Trophoblast cell (in vitro differentiated cells and primary cell): Measurements from ENCODE around the gene ROBO1.

Experiments
- DNase-seq, 2 donors: peaks; one replicate each; pipeline ENCODE4 v3.0.0-alpha.2; 2016
- H2AFZ ChIP-seq: 2 replicates; pipeline ENCODE4 v1.6.1; 2013; ENCODE audit warnings: low read length, moderate library complexity, mild to moderate bottlenecking; ENCODE audit not compliant: insufficient read depth, poor library complexity
- H2AK5ac ChIP-seq: 2 replicates; pipeline ENCODE4 v1.6.1; 2013; ENCODE audit warnings: mild to moderate bottlenecking, low read length
- H2BK120ac ChIP-seq: 2 replicates; pipeline ENCODE4 v1.6.1; 2013; ENCODE audit warnings: low read length, mild to moderate bottlenecking, moderate library complexity; ENCODE audit not compliant: insufficient read depth, poor library complexity
- H2BK12ac ChIP-seq: 2 replicates; pipeline ENCODE4 v1.6.1; 2013; ENCODE audit warnings: mild to moderate bottlenecking, low read length, moderate library complexity
- H2BK5ac ChIP-seq: 2 replicates; pipeline ENCODE4 v1.6.1; 2013; ENCODE audit warnings: low read length, low read depth, moderate library complexity, mild to moderate bottlenecking; ENCODE audit not compliant: poor library complexity
- H3K14ac ChIP-seq: 2 replicates; pipeline ENCODE4 v1.6.1; 2013; ENCODE audit warnings: mild to moderate bottlenecking, low read length
- H3K18ac ChIP-seq: 2 replicates; pipeline ENCODE4 v1.6.1; 2013; ENCODE audit warnings: mild to moderate bottlenecking, low read length
- H3K23ac ChIP-seq: 2 replicates; pipeline ENCODE4 v1.6.1; 2013; ENCODE audit warnings: low read length
- H3K27ac ChIP-seq: 2 replicates; pipeline ENCODE4 v1.5.1; 2013; ENCODE audit warnings: low read depth, mild to moderate bottlenecking, inconsistent platforms, low read length, moderate library complexity
- H3K27me3 ChIP-seq: 2 replicates; pipeline ENCODE4 v1.6.1; 2013; ENCODE audit warnings: inconsistent platforms, mild to moderate bottlenecking, low read length, moderate library complexity; ENCODE audit not compliant: insufficient read depth
- H3K36me3 ChIP-seq, 2 experiments: 1 replicate in 1 of 2; 2 replicates in 1 of 2; pipeline ENCODE4 v1.6.1; 2013; ENCODE audit warnings: low read length in 2 of 2, mild to moderate bottlenecking in 2 of 2, moderate library complexity in 1 of 2; ENCODE audit not compliant: insufficient read depth in 2 of 2, control insufficient read depth in 1 of 2
- H3K4ac ChIP-seq: 2 replicates; pipeline ENCODE4 v1.6.1; 2013; ENCODE audit warnings: low read depth, mild to moderate bottlenecking, low read length, moderate library complexity
- H3K4me1 ChIP-seq, 2 experiments: 1 replicate in 1 of 2; 2 replicates in 1 of 2; pipeline ENCODE4 v1.6.1; 2013; ENCODE audit warnings: low read length in 2 of 2, mild to moderate bottlenecking in 2 of 2, moderate library complexity in 1 of 2; ENCODE audit not compliant: insufficient read depth in 2 of 2, control insufficient read depth in 1 of 2
- H3K4me2 ChIP-seq: 2 replicates; pipeline ENCODE4 v1.6.1; 2013; ENCODE audit warnings: inconsistent platforms, mild to moderate bottlenecking, low read length, moderate library complexity
- H3K4me3 ChIP-seq: 2 replicates; pipeline ENCODE4 v1.5.1; 2013; ENCODE audit warnings: mild to moderate bottlenecking, low read depth, low read length, inconsistent platforms
- H3K79me1 ChIP-seq: one replicate; pipeline ENCODE4 v1.6.1; 2013; ENCODE audit warnings: low read length
- H3K79me2 ChIP-seq: 2 replicates; pipeline ENCODE4 v1.6.1; 2013; ENCODE audit warnings: low read length, mild to moderate bottlenecking; ENCODE audit not compliant: control insufficient read depth, insufficient read depth, poor library complexity
- H3K9ac ChIP-seq: 2 replicates; pipeline ENCODE4 v1.6.1; 2013; ENCODE audit warnings: mild to moderate bottlenecking, low read length
- H3K9me3 ChIP-seq: 2 replicates; pipeline ENCODE4 v1.6.1; 2013; ENCODE audit warnings: low read depth, mild to moderate bottlenecking, control low read depth, inconsistent platforms, low read length; ENCODE audit not compliant: insufficient read depth
- H4K12ac ChIP-seq: 2 replicates; pipeline ENCODE4 v1.6.1; 2013; ENCODE audit warnings: low read depth, mild to moderate bottlenecking, low read length, moderate library complexity
- H4K8ac ChIP-seq: 2 replicates; pipeline ENCODE4 v1.6.1; 2013; ENCODE audit warnings: low read depth, mild to moderate bottlenecking, low read length, moderate library complexity
- H4K91ac ChIP-seq: one replicate; pipeline ENCODE4 v1.6.1; 2013; ENCODE audit warnings: low read depth, mild to moderate bottlenecking, low read length, moderate library complexity
- WGBS: extraction: QIAGEN DNeasy Blood & Tissue Kit; methylation state at CpG from one replicate; pipeline ENCODE4 v1.1.7; 2013; ENCODE audit warnings: missing lambda C conversion rate; ENCODE audit not compliant: insufficient read length, insufficient coverage; ENCODE audit errors: extremely low coverage; 5-methylcytosine and 5-hydroxymethylcytosine counted together

ROBO1 gene

GRCh38 chr3:78994174-78995027 lies 773.4 kb downstream of the ROBO1 start:
- no peaks in the 10 kb centered on the region for H3K79me2 ChIP-seq
- H3K9ac ChIP-seq = no peak overlapping the region
- no peak overlapping the region for H3K14ac ChIP-seq
- no peaks in the 10 kb centered on the region for H3K9me3 ChIP-seq
- no peak overlapping the region for H4K12ac ChIP-seq
- no peak overlapping the region for H3K23ac ChIP-seq
- no peak overlapping the region for H2BK120ac ChIP-seq
- H2BK12ac ChIP-seq = no peak overlapping the region
- no peak for DNase-seq
- H4K91ac ChIP-seq = no peak overlapping the region
- no peak overlapping the region for H3K4me2 ChIP-seq
- H3K4me3 ChIP-seq = no peak overlapping the region
- no peaks in the 10 kb centered on the region for H3K79me1 ChIP-seq
- peak overlapping the region; percentile 26 for H3K27ac ChIP-seq
- H2AFZ ChIP-seq = no peak overlapping the region
- no peaks in the 10 kb centered on the region for H3K27me3 ChIP-seq
- no peak overlapping the region for H4K8ac ChIP-seq
- H2AK5ac ChIP-seq = no peak overlapping the region
- no peak overlapping the region for H2BK5ac ChIP-seq
- H3K4me1 ChIP-seq = peaks cover 0 to 5% of the 10 kb centered on the region in 2 experiments
- WGBS = no CpG with 5 or more reads among the region's 9 CpGs
- H3K18ac ChIP-seq = no peak overlapping the region
- H3K4ac ChIP-seq = no peak overlapping the region
- no peaks in the 10 kb centered on the region for H3K36me3 ChIP-seq

- Histone ChIP-seq H2BK5ac (no peak overlapping the region), H3K79me1 (no peaks in the 10 kb centered on the region), H2AK5ac (no peak overlapping the region), H3K79me2 (no peaks in the 10 kb centered on the region), H2BK12ac (no peak overlapping the region), H4K91ac (no peak overlapping the region), H2BK120ac (no peak overlapping the region), H4K8ac (no peak overlapping the region), H3K4me2 (no peak overlapping the region), H3K27me3 (no peaks in the 10 kb centered on the region), H3K36me3 (no peaks in the 10 kb centered on the region), H3K9ac (no peak overlapping the region), H3K4ac (no peak overlapping the region), H3K14ac (no peak overlapping the region), H3K9me3 (no peaks in the 10 kb centered on the region), H3K4me3 (no peak overlapping the region), H3K27ac (no peak overlapping the region), H3K18ac (no peak overlapping the region), H2AFZ (no peak overlapping the region), H4K12ac (no peak overlapping the region), H3K23ac (no peak overlapping the region), H3K4me1 (peaks cover 0 to 5% of the 10 kb centered on the region in 2 experiments)
- WGBS = no CpG with 5 or more reads among the region's 4 CpGs
- DNase-seq = no peak
Observed at GRCh38 chr3:78993375-78993774, 774.4 kb downstream of the ROBO1 start.

- H4K12ac ChIP-seq = no peak overlapping the region
- H3K18ac ChIP-seq = no peak overlapping the region
- WGBS = no CpG with 5 or more reads among the region's 3 CpGs
- H2AFZ ChIP-seq = no peak overlapping the region
- DNase-seq = no peak
- H3K23ac ChIP-seq = no peak overlapping the region
- H3K9me3 ChIP-seq = no peaks in the 10 kb centered on the region
- H3K4me1 ChIP-seq = peaks cover 0 to 5% of the 10 kb centered on the region in 2 experiments
- H2BK120ac ChIP-seq = no peak overlapping the region
- H3K36me3 ChIP-seq = no peaks in the 10 kb centered on the region
- H2AK5ac ChIP-seq = no peak overlapping the region
- no peak overlapping the region for H4K91ac ChIP-seq
- H3K4me2 ChIP-seq = no peak overlapping the region
- H2BK5ac ChIP-seq = no peak overlapping the region
- H3K4me3 ChIP-seq = no peak overlapping the region
- H3K4ac ChIP-seq = no peak overlapping the region
- H3K27me3 ChIP-seq = no peaks in the 10 kb centered on the region
- no peaks in the 10 kb centered on the region for H3K79me1 ChIP-seq
- H3K9ac ChIP-seq = no peak overlapping the region
- no peak overlapping the region for H3K27ac ChIP-seq
- no peak overlapping the region for H2BK12ac ChIP-seq
- no peak overlapping the region for H4K8ac ChIP-seq
- no peaks in the 10 kb centered on the region for H3K79me2 ChIP-seq
- no peak overlapping the region for H3K14ac ChIP-seq
Observed at GRCh38 chr3:78992830-78993229, 775.0 kb downstream of the ROBO1 start.

DNA sequence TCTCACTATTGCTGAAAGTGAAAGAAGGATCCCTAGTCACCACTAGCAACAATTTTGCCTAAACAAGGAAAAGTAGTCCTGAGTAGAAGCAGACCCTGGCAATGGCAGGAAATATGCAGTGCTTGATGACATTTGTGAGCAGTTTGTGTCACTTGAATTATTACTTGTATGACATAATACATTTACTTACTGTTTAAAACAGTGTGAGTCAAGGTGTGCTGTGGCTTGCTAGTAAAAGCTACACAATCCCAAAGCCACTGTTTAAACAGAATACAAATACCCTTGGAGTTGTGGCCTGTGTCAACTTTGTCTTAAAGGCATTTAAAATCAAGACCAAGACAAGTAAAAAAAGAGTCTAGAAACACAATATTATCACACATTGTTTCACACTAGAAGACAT lies 775.4 kb downstream of the ROBO1 start:
- H2BK12ac ChIP-seq = no peak overlapping the region
- H2AFZ ChIP-seq = no peak overlapping the region
- H3K36me3 ChIP-seq = no peaks in the 10 kb centered on the region
- no peaks in the 10 kb centered on the region for H3K79me2 ChIP-seq
- no peak overlapping the region for H3K9ac ChIP-seq
- H4K91ac ChIP-seq = no peak overlapping the region
- no peak overlapping the region for H2BK120ac ChIP-seq
- H3K14ac ChIP-seq = no peak overlapping the region
- H3K9me3 ChIP-seq = no peaks in the 10 kb centered on the region
- DNase-seq = no peak
- H3K18ac ChIP-seq = no peak overlapping the region
- H3K27ac ChIP-seq = peak overlapping the region; percentile 21
- no peak overlapping the region for H3K4me2 ChIP-seq
- no peaks in the 10 kb centered on the region for H3K27me3 ChIP-seq
- no peak overlapping the region for H3K4ac ChIP-seq
- no peak overlapping the region for H3K23ac ChIP-seq
- no peak overlapping the region for H4K12ac ChIP-seq
- H2AK5ac ChIP-seq = no peak overlapping the region
- peaks cover 0 to 5% of the 10 kb centered on the region in 2 experiments for H3K4me1 ChIP-seq
- no peak overlapping the region for H4K8ac ChIP-seq
- H3K79me1 ChIP-seq = no peaks in the 10 kb centered on the region
- H3K4me3 ChIP-seq = no peak overlapping the region
- H2BK5ac ChIP-seq = no peak overlapping the region
